Measurements from ENCODE around the gene PPA1. TPM values are rescaled to one million over a fixed set of nuclear protein-coding genes. Genes with fewer than 3 reads are reported as not detected.

The PPA1 gene
- total and polyA plus RNA-seq, 2 of the 4 experiments (the other 2 are of a cell fraction): 78.6 to 102 TPM

GRCh38 chr10:70163448-70163847 is 69.8 kb downstream of the PPA1 start:
- POLR2A ChIA-PET (ENCODE audit: unreplicated experiment): no interaction called here

More at GRCh38 chr10:70163448-70163847, 69.8 kb downstream of the PPA1 start:
- H3K9ac ChIP-seq (ENCODE audit: low read depth, low read length): no peak overlapping the region
- peaks cover 13 to 61% of the 10 kb centered on the region in 2 experiments; a peak in 3 of 4 replicates for H3K79me1 ChIP-seq (ENCODE audit: low read depth in 1 of 2, low read length in 2 of 2)
- no peaks in the 10 kb centered on the region for H3K27me3 ChIP-seq (ENCODE audit: control insufficient read depth, insufficient read depth, low read length)
- peaks cover 12% of the 10 kb centered on the region for H3K4me1 ChIP-seq (ENCODE audit: control insufficient read depth, insufficient read depth, low read length)
- no peak overlapping the region for H2BK5ac ChIP-seq (ENCODE audit: low read depth, low read length, poor library complexity, severe bottlenecking)
- H2BK15ac ChIP-seq (ENCODE audit: low read depth, low read length): no peak overlapping the region
- H4K8ac ChIP-seq (ENCODE audit: low read depth in 2 of 2, low read length in 2 of 2): no peak overlapping the region
- H2AFZ ChIP-seq (replicated peaks; ENCODE audit: low read length, poor library complexity): no peak overlapping the region
- H3K4ac ChIP-seq (ENCODE audit: low read depth, low read length): no peak overlapping the region
- dilution Hi-C loops (cut with HindIII; ENCODE audit: low sequenced_read_pairs, unreplicated experiment) (no loop called here), intact Hi-C loops (cut with micrococcal nuclease) (no loop called here), in situ Hi-C loops (cut with MboI; ENCODE audit: low sequenced_read_pairs) (no loop called here)
- H3K36me3 ChIP-seq (ENCODE audit: control insufficient read depth, insufficient read depth, low read length): peaks cover 19% of the 10 kb centered on the region
- no peak overlapping the region for H3K18ac ChIP-seq (ENCODE audit: low read depth, low read length)
- ATAC-seq (ENCODE audit: low read depth) (no peak), DNase-seq (no peak)
- no peak overlapping the region for H2BK120ac ChIP-seq (ENCODE audit: low read depth, low read length)
- H3K27ac ChIP-seq (ENCODE audit: insufficient read depth, low read length): no peak overlapping the region
- no peak overlapping the region for H3K23ac ChIP-seq (ENCODE audit: low read depth, low read length)
- 100% methylated on average over 2 of the region's 4 CpGs; no CpG with 5 or more reads in 1 of the 2 experiments for WGBS, 2 experiments (ENCODE audit: extremely low coverage in 2 of 2, insufficient read length in 1 of 2)
- no peak overlapping the region for H3K4me3 ChIP-seq (ENCODE audit: insufficient read depth, low read depth, low read length)
- H4K5ac ChIP-seq (ENCODE audit: low read depth, low read length): no peak overlapping the region
- no peak overlapping the region for H3K56ac ChIP-seq (ENCODE audit: extremely low read depth, insufficient read depth, low read length)
- CTCF ChIA-PET: no interaction called here
- H3K9me3 ChIP-seq (ENCODE audit: control insufficient read depth, insufficient read depth, low read length): no peaks in the 10 kb centered on the region
- no TSS peak for BruUV-seq (replicated peaks)
- H3K14ac ChIP-seq (replicated peaks; ENCODE audit: low read depth, low read length): no peak overlapping the region
- H4K91ac ChIP-seq (ENCODE audit: insufficient read depth, low read depth, low read length): no peak overlapping the region
- H2BK20ac ChIP-seq (ENCODE audit: low read depth, low read length): no peak overlapping the region
- no peak for TF ChIP-seq POLR2A (IDR thresholded peaks at IDR 0.05; ENCODE audit: low read depth, low read length)
- TF ChIP-seq MXI1 (IDR thresholded peaks at IDR 0.05; ENCODE audit: borderline replicate concordance, low read depth, low read length): no peak
- TF ChIP-seq SMC3 (IDR thresholded peaks at IDR 0.05; ENCODE audit: low read depth, low read length): no peak
- no peak for TF ChIP-seq MAFK (IDR thresholded peaks at IDR 0.05; ENCODE audit: low read depth, low read length)
- TF ChIP-seq NFE2L2 (IDR thresholded peaks at IDR 0.05; ENCODE audit: low read depth, low read length): no peak
- TF ChIP-seq MAZ (IDR thresholded peaks at IDR 0.05; ENCODE audit: borderline replicate concordance, low read depth, low read length): no peak
- no peak for TF ChIP-seq ELK1 (IDR thresholded peaks at IDR 0.05; ENCODE audit: borderline replicate concordance, low read depth, low read length)
- TF ChIP-seq RFX5 (IDR thresholded peaks at IDR 0.05; ENCODE audit: low read depth, low read length): no peak
- TF ChIP-seq CHD1 (IDR thresholded peaks at IDR 0.05; ENCODE audit: low read depth, low read length): no peak
- H3K4me2 ChIP-seq (ENCODE audit: low read depth, low read length): no peak overlapping the region
- no peak overlapping the region for H2AK5ac ChIP-seq (ENCODE audit: low read depth, low read length)
- H2AK9ac ChIP-seq (replicated peaks; ENCODE audit: low read depth, low read length, poor library complexity): no peak overlapping the region
- H3K9me1 ChIP-seq (ENCODE audit: insufficient read depth, low read length): peaks cover 8% of the 10 kb centered on the region
- H4K20me1 ChIP-seq (ENCODE audit: insufficient read depth, low read length): peaks cover 84% of the 10 kb centered on the region

Data from IMR-90 (cell line).